Stimulated activated CD8-positive, alpha-beta memory T cell treated with anti-CD3 and anti-CD28 coated beads, Interleukin-4, amount 100 ng/mL, for 48 hours (primary cell): ENCODE measurements around the gene DBNDD1.
"Not testable (repeated sequence)": the region's sequence is repeated elsewhere in the genome, so short reads cannot be mapped to it uniquely, and the experiment has no call there.

Experiments used
- DNase-seq: peaks from one replicate; pipeline ENCODE4 v3.0.0-alpha.2; 2020

The DBNDD1 gene

DNA sequence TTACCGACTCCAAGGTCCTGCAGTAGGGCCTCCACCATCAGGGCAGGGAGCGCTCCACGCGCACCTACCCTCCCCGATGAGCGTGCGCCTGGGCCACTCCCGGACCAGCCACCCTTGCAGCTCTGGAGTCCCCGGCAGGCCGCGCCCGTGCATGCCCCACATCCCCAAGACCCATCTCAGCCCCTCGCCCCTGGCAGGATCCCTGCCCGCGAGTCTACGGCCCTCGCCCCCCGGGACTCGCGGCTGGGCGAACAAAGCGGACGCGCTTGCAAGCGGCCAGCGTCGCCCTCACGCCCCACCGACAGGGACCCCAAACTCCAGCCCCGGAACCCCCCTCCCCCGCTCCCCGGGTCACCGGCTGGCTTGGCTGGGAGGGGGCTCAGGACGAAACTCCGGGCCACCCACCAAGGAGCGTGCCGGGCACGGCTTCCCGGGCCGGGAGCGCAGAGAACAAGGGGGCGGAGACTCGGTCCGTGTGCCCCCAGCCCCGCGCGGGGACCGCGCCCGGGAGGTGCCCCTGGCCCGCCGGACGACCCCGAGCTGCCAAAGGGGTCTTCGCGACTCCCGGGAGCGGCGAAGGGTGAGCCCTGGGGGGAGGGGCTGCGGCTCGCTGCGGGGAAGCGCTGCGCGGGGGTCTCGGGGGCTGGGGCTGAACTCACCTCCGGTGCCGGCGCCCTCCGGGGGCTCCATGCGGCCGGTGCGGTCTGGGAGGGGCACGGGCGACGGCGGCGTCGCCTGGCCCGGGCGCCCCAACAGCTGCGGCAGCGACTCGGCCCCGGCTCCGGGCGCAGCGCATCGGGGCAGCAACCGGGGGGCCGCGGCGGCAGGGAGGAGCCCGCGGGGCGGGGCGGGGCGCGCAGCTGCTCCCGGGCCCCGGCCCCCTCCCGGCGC lies at the start of gene DBNDD1:
Gene DBNDD1, minus strand, starts transcription at position 805 of the 891 bp plus-strand sequence. Its CDS starts 115 bp downstream, at position 690.
- DNase-seq: no peak

DNA sequence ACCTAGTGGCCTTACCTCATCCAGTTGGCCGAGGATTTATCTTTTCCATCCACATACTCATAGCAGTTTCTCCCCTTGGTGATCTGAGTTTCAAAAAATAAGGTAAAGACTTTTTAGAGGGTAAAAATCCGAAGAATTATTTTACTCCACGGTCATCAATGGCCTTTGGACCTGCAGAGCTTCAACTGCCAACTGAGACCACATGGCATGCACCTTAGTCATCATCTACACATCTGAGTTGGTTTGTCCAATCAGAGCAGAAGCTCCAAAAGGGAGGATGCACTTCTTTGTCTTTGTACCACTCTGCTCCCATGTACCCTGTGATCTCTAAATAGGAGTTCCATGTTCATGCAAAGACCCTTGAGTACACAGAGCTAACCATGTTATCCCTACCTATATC lies 42.2 kb upstream of the DBNDD1 start:
- DNase-seq: no peak

- DNase-seq: peak; percentile 58
Observed at GRCh38 chr16:90057738-90058173, 38.5 kb upstream of the DBNDD1 start.

GRCh38 chr16:90056521-90056920 lies 37.3 kb upstream of the DBNDD1 start:
- not testable (repeated sequence) for DNase-seq

GRCh38 chr16:90055371-90055770 lies 36.1 kb upstream of the DBNDD1 start:
- DNase-seq: no peak

- no peak for DNase-seq
Observed at GRCh38 chr16:90054554-90054953, 35.3 kb upstream of the DBNDD1 start.

GRCh38 chr16:90053902-90054500 lies 34.7 kb upstream of the DBNDD1 start:
- DNase-seq: no peak

DNA sequence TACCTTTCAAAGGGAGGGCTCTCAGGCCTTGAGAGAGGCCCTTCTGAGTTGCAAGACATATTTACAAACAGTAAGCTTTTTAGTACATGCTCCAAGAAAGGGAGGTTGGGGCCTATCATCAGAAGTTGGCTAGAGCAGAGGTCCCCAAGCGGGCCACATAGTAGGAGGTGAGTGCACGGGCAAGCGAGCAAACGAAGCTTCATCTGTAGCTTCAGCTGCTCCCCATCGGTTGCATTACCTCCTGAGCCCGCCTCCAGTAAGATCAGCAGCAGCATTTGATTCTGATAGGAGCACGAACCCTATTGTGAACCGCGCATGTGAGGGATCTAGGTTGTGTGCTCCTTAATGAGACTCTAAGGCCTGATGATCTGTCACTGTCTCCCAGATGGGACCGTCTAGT lies 31.7 kb upstream of the DBNDD1 start:
- no peak for DNase-seq

- no peak for DNase-seq
Observed at GRCh38 chr16:90048737-90049330, 29.6 kb upstream of the DBNDD1 start.

- no peak for DNase-seq
Observed at GRCh38 chr16:90048347-90048722, 29.1 kb upstream of the DBNDD1 start.

- no peak for DNase-seq
Observed at GRCh38 chr16:90047714-90048346, 28.6 kb upstream of the DBNDD1 start.

DNA sequence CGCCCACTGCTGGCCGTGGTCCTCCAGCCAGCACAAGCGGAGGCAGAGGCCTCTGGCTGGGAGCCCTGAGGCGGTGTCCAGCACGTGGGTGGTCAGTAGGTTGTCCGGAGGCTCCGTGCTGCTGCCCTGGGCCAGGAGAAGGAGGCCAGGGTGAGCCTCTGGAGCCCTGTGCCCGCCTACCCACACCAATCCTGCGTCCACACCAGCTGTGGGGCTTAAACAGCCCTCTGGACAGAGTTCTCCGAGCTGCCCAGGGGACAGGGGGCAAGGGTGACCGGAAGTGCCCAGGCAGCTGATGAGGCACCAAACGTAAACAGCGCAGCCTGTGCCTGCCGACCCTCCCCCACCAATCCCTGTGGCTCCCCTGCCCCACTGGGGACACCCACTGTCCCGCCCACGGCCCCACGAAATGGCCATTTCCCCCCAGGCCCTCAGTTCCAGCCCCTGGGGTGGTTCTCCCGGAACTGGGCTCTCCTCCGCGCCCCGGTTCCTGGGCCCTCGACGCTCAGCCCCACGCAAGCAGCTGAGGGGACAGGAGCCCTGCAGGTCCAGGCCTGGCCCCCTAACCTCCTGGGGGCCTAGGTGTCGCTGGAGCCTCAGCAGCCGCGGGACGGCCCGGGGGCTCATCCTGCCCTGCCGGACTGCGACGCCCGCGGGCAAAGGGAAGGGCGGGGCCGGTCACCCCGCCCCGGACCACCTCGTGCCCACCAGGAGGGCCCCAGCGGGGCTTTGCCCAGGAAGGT lies 27.9 kb upstream of the DBNDD1 start:
- DNase-seq: no peak

DNA sequence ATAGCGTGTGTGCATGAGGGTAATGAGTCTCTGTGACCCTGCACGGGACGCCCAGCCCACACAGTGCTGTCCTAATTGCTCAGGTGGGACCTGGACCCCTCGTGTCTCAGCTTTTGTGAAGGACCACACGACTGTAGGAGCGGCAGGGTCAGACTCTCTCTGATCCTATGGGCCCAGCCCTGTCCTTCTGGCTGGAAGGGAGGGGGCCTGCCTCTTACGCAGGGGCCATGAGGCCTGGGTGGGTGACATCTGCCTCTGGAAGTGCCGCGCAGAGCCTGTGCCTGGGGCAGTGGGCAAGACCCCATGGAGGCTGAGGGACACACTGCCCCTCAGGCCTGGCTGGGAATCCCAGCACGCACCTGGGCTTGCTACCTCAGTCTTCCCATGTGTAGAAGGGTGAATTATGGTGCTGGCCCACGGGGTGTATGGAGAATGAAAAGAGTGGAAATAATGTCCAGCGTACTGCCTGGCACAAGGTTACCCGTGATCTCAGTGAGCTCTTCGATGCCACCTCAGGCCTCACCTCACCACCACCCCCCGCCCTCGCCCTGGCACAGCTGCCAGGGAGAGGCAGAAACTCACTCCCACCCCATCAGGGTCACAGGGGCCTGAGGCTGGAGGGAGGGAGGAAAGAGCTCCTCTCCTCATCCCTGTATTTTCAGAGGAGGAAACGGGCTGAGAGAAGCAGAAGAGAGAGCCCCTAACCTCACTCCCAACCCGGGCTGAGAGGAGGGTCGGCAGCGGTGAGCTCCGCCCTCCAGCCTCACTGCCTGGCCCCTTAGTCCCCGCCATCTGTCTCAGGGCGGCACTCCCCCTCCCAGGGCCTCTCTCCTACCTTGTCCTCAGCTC lies 27.1 kb upstream of the DBNDD1 start:
- no peak for DNase-seq

GRCh38 chr16:90044111-90044551 lies 24.9 kb upstream of the DBNDD1 start:
- no peak for DNase-seq

- DNase-seq: no peak
Observed at GRCh38 chr16:90043526-90043925, 24.3 kb upstream of the DBNDD1 start.

DNA sequence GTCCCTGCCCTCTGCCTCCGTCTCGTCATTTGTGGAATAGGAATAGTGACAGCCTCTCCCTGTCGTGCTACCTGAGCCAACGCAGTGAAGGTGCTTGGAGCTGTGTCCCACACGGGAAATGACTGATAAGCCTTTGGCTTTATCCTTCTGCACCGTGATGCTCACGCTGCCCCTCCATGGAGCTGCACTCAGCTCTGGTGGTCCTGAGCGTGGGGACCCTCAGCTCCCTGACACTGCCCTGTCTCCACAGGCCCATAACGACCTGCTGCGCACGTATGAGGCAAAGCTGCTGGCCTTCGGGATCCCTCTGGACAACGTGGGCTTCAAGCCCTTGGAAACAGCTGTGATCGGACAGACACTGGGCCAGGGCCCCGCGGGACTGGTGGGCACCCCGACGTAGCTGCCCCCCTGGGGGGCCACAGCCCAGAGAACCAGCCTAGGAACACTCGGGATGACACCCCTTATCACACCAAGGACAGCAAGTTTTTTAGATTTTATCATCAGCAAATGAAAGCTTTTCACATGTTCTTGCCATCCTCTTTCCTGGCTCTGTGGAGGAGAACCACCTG lies 23.8 kb upstream of the DBNDD1 start:
- no peak for DNase-seq

- no peak for DNase-seq
Observed at GRCh38 chr16:90041896-90042473, 22.7 kb upstream of the DBNDD1 start.

- no peak for DNase-seq
Observed at GRCh38 chr16:90040152-90041023, 21.1 kb upstream of the DBNDD1 start.

DNA sequence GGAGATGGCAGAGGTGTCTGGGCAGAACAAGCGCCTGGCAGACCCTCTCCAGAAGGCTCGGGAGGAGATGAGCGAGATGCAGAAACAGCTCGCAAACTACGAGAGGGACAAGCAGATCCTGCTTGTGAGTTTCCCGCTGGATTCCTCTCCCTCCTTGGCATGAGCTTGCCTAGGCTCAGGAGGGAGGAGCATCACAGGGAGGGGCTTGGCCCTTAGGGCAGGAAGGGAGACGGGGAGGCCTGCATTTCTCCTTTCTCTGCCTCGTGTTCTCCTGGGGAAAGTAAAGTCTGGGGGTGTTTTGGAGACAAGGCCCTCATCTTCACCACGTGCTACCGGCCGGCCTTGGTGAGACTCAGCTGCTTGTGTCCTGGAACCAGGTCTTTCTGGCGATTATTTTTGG lies 18.0 kb upstream of the DBNDD1 start:
- no peak for DNase-seq

DNA sequence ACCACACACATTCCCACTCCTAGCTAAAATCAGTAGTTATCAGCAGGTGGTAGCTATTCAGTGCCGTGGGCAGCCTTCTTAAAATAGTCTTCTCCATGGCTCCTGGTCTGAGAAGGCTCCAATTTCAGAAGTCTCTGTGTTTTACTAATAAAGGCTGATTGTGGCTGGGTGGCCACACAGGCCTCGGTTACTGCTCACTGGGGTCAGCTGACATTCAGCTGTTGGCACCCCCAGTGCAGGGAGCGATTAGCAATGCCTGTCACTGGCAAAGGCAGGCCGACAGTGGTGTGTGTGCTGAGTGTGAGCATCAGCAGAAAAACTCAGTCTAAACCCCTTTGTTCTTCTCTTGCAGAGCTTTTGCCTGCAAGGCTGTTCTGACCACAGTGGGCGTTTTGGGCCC lies 16.6 kb upstream of the DBNDD1 start:
- DNase-seq: no peak
